Esophagus squamous epithelium (tissue), 4 donors: Measurements from ENCODE around the gene PLA2G2C.

Experiments
- POLR2A ChIP-seq, 4 donors: fragments of 450-650 bp; IDR thresholded peaks; one replicate each; pipeline ENCODE4 v1.6.1; 2017; ENCODE audit warnings: antibody characterized with exemption in 4 of 4, mild to moderate bottlenecking in 4 of 4, moderate library complexity in 3 of 4
- TF ChIP-seq, protein P1 (sequence below), 6 experiments: fragments of 450-650 bp in 4 of 6; fragments of 200-600 bp in 2 of 6; sonication (generic) in 2 of 6; IDR thresholded peaks; one replicate each; pipeline ENCODE4 v1.5.1; 2016 to 2019; ENCODE audit warnings: antibody characterized with exemption in 6 of 6, mild to moderate bottlenecking in 4 of 6, moderate library complexity in 4 of 6

DNA sequence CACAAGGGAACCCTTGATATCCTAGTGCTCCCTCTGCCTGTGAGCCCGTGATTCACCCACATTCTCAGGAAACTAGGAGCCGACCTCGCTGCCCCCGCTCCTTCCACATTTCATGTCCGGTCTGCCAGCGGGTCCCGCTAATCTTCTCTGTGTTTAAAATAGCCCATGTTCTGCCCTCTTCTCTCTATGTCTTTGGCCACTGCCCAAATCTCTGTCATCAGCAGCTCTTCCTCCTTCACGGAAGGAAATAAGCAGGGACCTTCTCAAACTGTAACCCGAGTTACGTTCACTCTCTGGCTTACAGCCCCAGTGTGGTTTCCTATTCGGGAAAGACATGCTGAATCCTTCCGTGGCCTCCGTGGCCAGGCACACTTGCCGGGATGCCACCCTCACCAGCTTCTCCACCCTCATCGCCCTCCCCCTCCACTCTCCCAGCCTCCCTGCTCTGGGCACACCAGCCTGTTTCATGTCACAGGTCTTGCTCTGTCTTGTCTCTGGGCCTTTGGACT is 21.6 kb downstream of the PLA2G2C start:
- TF ChIP-seq, protein P1, sequence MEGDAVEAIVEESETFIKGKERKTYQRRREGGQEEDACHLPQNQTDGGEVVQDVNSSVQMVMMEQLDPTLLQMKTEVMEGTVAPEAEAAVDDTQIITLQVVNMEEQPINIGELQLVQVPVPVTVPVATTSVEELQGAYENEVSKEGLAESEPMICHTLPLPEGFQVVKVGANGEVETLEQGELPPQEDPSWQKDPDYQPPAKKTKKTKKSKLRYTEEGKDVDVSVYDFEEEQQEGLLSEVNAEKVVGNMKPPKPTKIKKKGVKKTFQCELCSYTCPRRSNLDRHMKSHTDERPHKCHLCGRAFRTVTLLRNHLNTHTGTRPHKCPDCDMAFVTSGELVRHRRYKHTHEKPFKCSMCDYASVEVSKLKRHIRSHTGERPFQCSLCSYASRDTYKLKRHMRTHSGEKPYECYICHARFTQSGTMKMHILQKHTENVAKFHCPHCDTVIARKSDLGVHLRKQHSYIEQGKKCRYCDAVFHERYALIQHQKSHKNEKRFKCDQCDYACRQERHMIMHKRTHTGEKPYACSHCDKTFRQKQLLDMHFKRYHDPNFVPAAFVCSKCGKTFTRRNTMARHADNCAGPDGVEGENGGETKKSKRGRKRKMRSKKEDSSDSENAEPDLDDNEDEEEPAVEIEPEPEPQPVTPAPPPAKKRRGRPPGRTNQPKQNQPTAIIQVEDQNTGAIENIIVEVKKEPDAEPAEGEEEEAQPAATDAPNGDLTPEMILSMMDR (IDR thresholded peaks at IDR 0.05), result no peak
- no peak for TF ChIP-seq POLR2A (IDR thresholded peaks at IDR 0.05)
